ENCODE measurements around the gene PHLDB2. TPM values are rescaled to one million over a fixed set of nuclear protein-coding genes. Genes with fewer than 3 reads are reported as not detected.
A peak's percentile ranks its signal among the peaks of the same experiment; 100 is the strongest.

Gene PHLDB2
- total RNA-seq, 1 experiment from 2014 or later: 90.1 TPM

GRCh38 chr3:111863942-111864694 lies 5.1 kb downstream of the PHLDB2 start:
- Histone ChIP-seq H3K9me2 (replicated peaks; ENCODE audit: low read length) (no peaks in the 10 kb centered on the region), H3K27ac (ENCODE audit: low read length) (peak overlapping the region; percentile 3; the same call in 1 of the 2 replicates), H3K9ac (ENCODE audit: low read length) (no peak overlapping the region), H3K79me2 (ENCODE audit: low read length) (peaks cover 100% of the 10 kb centered on the region), H4K20me1 (ENCODE audit: low read length) (peaks cover 62% of the 10 kb centered on the region), H3K4me2 (ENCODE audit: low read length) (peak overlapping the region; percentile 80), H3K4me1 (ENCODE audit: insufficient read depth, low read length) (peaks cover 45% of the 10 kb centered on the region), H2AFZ (ENCODE audit: low read length) (no peak overlapping the region), H3K27me3 (ENCODE audit: low read length) (no peaks in the 10 kb centered on the region), H3K4me3 (ENCODE audit: low read length) (peak overlapping the region; percentile 2; the same call in 1 of the 2 replicates), H3F3A (ENCODE audit: low read length, unreplicated experiment) (no peaks in the 10 kb centered on the region), H3K36me3 (ENCODE audit: low read depth, low read length) (0 out of 2 replicates have a peak, but pooled peaks cover 6% of the 10 kb centered on the region), H3K9me3 (ENCODE audit: low read length) (no peaks in the 10 kb centered on the region)
- DNase-seq: no peak
- ATAC-seq: no peak
- BruUV-seq (replicated peaks): no TSS peak
- TF ChIP-seq EZH2phosphoT487 (IDR thresholded peaks at IDR 0.05; ENCODE audit: borderline replicate concordance, low read length) (no peak), CTCF (conservative IDR thresholded peaks at IDR 0.05; ENCODE audit: low read depth, low read length) (no peak), EZH2 (IDR thresholded peaks at IDR 0.05; ENCODE audit: low read length, unreplicated experiment) (no peak)
- intact Hi-C loops (cut with micrococcal nuclease): loop anchor here (2.0 to 5.0 kb wide), 2 partner anchors 149 to 287 kb away; no protein-coding TSS in a partner anchor
- POLR2A ChIA-PET (ENCODE audit: unreplicated experiment): no interaction called here
- CTCF ChIA-PET: interaction anchor here (0.5 to 1.0 kb wide), 5 partner anchors 19 to 149 kb away, joined by 3 to 5 read pairs (median 4); no protein-coding TSS in a partner anchor

DNA sequence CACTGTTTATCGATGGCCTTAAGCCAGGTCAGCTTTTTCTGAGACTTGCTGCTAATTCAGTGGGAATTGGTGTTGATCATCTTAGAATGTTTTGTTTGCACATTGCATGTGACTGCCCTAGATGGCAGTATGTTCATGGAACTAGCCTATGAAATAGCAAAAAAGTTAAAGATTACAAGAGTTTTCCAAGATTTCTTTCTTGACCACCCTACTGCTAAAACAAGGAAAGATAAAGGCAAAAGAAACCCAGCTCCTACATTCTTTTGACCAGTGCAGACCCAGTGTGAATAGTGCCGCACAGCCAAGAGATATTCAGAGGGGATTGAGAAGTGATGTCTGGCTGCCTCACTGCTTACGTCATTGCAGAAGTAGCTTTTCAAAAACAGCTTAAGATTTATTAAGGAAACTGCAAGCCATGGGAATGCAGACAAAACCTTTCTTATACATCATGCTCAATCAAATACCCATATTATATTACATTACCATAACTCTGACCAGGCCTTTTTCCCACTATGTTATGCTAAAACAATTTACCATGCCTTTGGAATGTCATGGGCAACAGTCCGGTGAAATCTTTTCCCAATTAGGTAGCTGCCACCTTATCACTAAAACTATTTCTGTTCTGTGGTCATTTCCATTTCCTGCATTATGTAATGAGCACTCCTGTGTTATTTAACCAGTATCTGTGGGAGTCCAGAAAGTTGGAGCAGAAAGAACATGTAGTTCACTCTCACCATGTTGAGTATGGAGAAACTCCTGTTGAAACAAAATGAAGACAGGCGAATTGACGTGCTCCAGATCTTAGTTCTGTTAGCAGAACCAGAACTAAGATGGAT lies 6.0 kb downstream of the PHLDB2 start:
- peaks cover 51% of the 10 kb centered on the region for H3K4me1 ChIP-seq (ENCODE audit: insufficient read depth, low read length)
- no peak overlapping the region for H2AFZ ChIP-seq (ENCODE audit: low read length)
- H3K9me3 ChIP-seq (ENCODE audit: low read length): no peaks in the 10 kb centered on the region
- H3K4me3 ChIP-seq (ENCODE audit: low read length): no peak overlapping the region
- no peaks in the 10 kb centered on the region for H3K9me2 ChIP-seq (replicated peaks; ENCODE audit: low read length)
- H4K20me1 ChIP-seq (ENCODE audit: low read length): peaks cover 67% of the 10 kb centered on the region
- ChIA-PET POLR2A (ENCODE audit: unreplicated experiment) (no interaction called here), CTCF (interaction anchor here (0.8 to 0.9 kb wide), 4 partner anchors 148 to 149 kb away, joined by 3 to 5 read pairs (median 4); no protein-coding TSS in a partner anchor)
- no TSS peak for BruUV-seq (replicated peaks)
- intact Hi-C loops (cut with micrococcal nuclease): loop anchor here (2.0 to 5.0 kb wide), 2 partner anchors 148 to 288 kb away; no protein-coding TSS in a partner anchor
- no peaks in the 10 kb centered on the region for H3F3A ChIP-seq (ENCODE audit: low read length, unreplicated experiment)
- DNase-seq: no peak
- H3K36me3 ChIP-seq (ENCODE audit: low read depth, low read length): 0 out of 2 replicates have a peak, but pooled peaks cover 6% of the 10 kb centered on the region
- H3K9ac ChIP-seq (ENCODE audit: low read length): no peak overlapping the region
- no peak for ATAC-seq
- peak overlapping the region; percentile 80 for H3K4me2 ChIP-seq (ENCODE audit: low read length)
- H3K27me3 ChIP-seq (ENCODE audit: low read length): no peaks in the 10 kb centered on the region
- H3K27ac ChIP-seq (ENCODE audit: low read length): peak overlapping the region; percentile 3; the same call in 1 of the 2 replicates
- peaks cover 100% of the 10 kb centered on the region for H3K79me2 ChIP-seq (ENCODE audit: low read length)
- TF ChIP-seq CTCF (conservative IDR thresholded peaks at IDR 0.05; ENCODE audit: low read depth, low read length) (peak; percentile 66), EZH2 (IDR thresholded peaks at IDR 0.05; ENCODE audit: low read length, unreplicated experiment) (no peak)

All from PC-3 (cell line).